Stimulated activated CD8-positive, alpha-beta memory T cell treated with anti-CD3 and anti-CD28 coated beads, Interleukin-15, amount 100 ng/mL, for 4 hours (primary cell): ENCODE results near the gene SLC29A4.
"Not testable (repeated sequence)": the region's sequence is repeated elsewhere in the genome, so short reads cannot be mapped to it uniquely, and the experiment has no call there.

Source experiments
- DNase-seq, 2 donors: peaks; one replicate each; pipeline ENCODE4 v3.0.0-alpha.2; 2020; ENCODE audit warnings: low read depth in 2 of 2

SLC29A4 gene

GRCh38 chr7:5282543-5283316, at the start of gene SLC29A4:
Gene SLC29A4 (plus strand): TSS chr7:5282943. CDS start chr7:5287817, 4,874 bp downstream.
- no peak for DNase-seq

GRCh38 chr7:5234852-5235831, 47.6 kb upstream of the SLC29A4 start:
- no peak for DNase-seq

DNA sequence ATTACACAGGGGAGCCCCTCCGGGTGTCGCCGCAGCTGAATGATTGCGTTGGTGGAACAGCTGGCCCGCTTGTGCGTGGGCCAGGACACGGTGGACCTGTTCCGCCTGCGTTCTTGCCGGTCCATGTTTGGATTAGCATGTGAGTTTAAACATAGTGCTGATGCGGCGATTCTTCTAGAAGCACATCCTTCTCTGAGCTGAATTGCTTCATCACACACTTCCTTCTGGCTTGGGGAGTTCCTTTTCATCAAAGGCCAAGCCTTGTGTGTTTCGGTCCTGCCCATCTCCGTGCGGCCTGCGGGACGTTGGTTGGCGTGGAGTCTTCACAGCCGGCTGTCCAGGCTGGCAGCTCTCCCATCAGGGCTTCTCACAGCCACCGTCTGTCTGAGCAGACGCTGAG, 45.5 kb upstream of the SLC29A4 start:
- no peak for DNase-seq

GRCh38 chr7:5238500-5238899, 44.2 kb upstream of the SLC29A4 start:
- DNase-seq = no peak

GRCh38 chr7:5243261-5243660, 39.5 kb upstream of the SLC29A4 start:
- no peak for DNase-seq

DNA sequence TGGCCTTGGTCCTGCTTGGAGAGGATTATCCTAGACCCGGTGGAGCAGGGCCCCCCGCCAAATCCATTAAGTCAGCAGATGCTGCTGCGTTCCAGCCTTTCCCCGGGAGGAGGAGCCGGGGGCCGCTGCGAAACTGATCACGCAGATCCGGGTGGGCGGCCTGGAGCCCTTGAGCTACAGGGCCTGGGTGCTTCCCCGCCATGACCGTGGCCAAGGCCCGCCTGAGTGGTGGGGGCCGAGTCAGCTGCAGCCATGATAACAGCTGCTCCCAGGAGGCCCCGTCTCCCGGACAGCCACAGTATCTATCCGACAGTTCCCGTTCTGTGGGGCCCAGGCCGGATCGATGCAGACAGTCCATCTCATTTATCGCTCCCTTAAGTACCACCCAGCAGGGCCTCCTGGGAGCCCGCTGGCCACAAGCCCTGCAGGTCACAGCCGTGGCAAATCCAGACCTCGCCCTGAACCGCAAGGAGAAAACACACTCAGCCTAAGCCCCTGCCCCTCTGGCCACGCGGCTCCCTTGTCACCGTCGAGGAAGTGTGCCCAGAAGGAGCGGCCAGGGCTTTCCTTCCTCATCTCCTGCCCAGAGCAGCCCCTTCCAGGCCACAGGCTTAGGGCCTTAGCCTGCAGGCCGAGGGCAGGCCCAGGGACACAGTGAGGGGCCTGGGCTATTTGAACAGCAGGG, 34.4 kb upstream of the SLC29A4 start:
- no peak for DNase-seq

DNA sequence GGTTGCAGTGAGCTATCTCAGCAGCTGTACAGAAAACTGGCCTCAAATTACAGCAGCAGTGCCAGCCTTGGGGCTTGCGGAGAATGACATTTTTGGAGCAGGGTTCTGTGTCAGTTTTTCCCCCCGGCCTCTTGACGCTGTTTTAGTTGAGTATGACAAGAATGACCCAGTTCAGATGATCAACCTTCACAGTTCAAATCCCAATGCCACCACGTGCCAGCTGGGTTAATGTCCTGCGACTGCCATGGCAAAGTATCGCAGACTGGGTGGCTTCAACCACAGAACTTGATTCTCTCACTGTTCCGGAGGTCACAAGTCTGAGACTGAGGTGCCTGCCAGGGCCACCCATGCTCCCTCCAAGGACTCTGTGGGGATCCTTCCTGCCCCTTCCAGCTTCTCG, 32.0 kb upstream of the SLC29A4 start:
- not testable (repeated sequence) for DNase-seq

GRCh38 chr7:5253529-5253928, 29.2 kb upstream of the SLC29A4 start:
- DNase-seq = not testable (repeated sequence)

- DNase-seq = not testable (repeated sequence)
Measured at GRCh38 chr7:5254371-5254770, 28.4 kb upstream of the SLC29A4 start.

GRCh38 chr7:5255832-5256231, 26.9 kb upstream of the SLC29A4 start:
- no peak for DNase-seq

GRCh38 chr7:5260530-5261068, 22.1 kb upstream of the SLC29A4 start:
- not testable (repeated sequence) for DNase-seq

DNA sequence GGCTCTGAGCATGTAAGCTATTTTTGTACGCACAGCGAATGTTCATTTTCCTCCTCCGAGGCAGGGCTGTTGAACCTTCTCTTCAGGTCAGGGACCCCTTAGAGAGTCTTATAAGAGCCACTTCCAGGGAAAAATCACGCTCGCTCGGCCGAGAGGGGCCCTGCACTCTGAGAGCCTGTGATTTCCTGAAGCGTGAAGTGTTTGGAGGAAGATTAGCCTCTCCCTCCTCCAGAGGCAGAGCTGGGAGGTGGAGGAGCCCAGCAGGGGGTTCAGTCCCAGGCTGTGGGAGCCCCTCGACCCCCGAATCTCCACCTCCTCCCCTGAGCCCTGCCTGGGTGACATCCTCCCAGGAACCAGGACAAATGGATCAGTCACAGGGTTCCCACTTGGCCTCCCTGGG, 19.7 kb upstream of the SLC29A4 start:
- DNase-seq = not testable (repeated sequence)

GRCh38 chr7:5265320-5266190, 17.2 kb upstream of the SLC29A4 start:
- DNase-seq = no peak

- no peak for DNase-seq
Measured at GRCh38 chr7:5266191-5267028, 16.3 kb upstream of the SLC29A4 start.

- DNase-seq = not testable (repeated sequence)
Measured at GRCh38 chr7:5267829-5268228, 14.9 kb upstream of the SLC29A4 start.

DNA sequence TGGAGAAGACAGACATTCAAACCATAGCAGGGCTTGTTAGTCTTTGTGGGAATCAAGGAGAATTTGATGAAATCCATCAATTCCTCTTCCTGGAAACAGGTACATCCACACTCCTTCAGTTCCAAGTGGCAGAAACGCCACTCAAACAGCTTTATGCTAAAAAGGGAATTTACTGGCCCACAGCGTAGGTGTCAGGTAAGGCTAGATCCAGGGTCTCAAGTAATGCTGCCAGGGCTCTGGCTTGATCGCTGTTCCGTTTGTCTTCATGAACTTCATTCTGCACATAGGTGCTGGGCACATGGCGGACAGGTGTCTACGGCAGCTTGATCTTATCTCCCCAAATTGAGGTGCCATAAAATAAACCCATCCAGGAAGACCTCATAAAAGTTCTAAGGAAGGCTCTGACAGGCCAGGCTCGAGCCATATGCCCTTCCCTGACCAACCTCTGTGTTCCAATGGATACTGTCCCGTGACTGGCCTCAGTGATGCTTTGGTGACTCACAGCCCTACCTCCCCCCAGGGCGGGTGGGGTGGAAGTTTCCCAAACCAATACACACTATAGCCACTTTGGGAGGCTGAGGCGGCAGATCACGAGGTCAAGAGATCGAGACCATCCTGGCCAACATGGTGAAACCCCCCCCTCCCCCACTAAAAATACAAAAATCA, 12.6 kb upstream of the SLC29A4 start:
- DNase-seq = not testable (repeated sequence)

DNA sequence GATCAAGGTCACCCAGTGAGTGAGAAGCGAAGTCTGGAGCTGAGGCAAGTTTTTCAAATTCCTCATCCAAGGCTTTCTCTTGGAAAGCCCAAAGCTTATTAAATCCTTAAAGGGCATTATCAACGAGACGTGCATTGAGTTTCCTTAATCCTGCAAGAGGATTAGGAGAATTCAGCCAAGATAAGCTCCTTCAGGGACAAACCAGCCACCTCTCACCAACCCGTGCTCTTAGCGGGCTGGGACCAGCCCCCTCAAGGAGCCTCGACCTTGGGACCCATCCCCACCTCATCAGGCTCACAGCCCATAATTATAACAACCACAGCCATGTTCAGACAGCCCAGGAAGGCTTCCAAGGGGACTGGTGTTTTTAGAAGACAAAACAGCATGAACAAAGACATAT, 12.0 kb upstream of the SLC29A4 start:
- no peak for DNase-seq

DNA sequence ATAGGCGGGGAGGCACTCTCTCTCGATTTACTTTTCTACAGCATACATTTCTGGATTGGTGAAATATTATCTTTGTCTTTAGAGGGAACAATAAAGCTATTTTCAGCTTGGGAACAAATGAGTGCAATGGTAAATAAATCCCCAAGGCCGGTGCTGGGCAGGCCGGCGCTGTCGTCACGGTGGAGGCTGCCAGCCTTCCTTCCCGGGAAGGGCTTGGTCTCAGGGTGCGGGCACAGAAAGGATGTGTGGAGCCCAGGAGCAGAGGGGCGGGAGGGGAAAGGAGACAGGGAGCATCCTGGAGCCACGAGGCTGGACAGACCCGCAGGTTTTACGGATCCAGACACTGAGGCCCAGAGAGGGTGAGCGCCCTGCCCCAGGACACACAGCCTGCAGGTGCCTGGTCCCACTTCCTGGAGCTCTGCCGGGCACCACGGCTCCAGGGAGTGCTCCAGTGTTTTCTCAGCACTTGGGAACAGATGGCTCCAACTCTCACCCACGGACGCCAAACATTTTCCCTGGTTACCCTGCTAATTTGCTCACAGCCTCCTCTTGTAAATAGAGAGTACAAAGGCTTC, 8.8 kb upstream of the SLC29A4 start:
- not testable (repeated sequence) for DNase-seq

DNA sequence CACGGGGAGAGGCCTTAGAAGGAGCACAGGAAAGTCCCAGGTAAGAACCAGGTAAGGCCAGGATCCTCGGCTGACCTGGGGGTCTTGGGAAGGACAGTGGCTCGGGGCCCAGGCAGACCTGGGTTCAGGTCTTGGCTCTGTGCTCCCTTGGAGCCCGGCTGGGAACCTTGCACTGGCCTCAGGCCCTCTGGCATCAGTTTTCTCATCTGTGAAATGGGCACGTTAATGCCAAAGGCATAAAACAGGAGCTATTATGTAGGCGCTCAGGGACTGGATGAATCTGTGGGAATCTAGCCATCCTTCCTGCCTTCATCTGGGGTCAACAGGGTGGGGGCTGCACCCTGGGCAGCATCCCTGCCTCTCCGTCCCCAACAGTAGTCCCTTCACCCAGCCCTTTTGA, 8.3 kb upstream of the SLC29A4 start:
- no peak for DNase-seq
